GM18517 (cell line): ENCODE data around the gene SMIM15.

Experiments
- ATAC-seq: cut with Tn5 transposase; IDR thresholded peaks from one replicate; pipeline ENCODE4 v1.9.1; 2021; ENCODE audit warnings: mild to moderate bottlenecking, moderate library complexity; ENCODE audit not compliant: unreplicated experiment

Gene SMIM15

DNA sequence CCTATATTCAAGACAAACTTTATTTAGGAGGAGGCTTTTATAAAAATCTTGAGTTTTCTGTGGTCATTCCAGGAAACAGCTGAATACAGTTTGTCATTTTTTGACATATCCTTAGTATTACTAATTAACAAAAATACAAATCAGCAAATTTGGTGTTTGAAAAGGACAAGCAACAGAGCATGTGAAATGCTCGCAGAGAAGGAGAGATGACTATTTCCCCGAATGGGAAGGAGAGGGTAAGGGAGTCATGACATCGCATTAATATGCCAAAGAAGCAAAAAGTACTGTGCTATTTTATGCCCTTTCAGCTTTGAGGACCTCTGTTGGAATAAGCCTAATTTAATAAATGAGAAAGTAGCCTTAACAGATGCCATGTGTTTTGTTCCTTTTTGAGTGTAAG is 1.8 kb downstream of the SMIM15 start:
- no peak for ATAC-seq

DNA sequence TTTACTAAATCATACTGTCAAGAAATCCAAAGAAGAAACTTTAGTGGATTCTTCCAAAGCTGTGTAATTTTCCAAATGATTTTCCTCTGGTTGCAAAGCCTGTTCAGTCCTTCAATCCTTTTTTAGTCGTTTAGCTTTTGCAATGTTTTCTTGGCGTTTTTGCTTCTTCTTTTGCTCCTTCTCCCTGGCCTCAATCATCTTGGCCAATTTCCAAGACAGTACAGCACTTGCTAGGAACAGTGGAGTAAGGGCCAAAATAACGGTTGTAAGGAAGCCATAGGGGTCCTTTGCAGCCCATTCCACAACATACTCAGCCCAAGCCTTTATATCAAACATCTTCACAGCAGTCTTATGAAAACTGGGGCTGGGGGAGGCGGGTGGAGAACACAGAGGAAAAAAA is 2.4 kb downstream of the SMIM15 start:
- ATAC-seq: no peak

DNA sequence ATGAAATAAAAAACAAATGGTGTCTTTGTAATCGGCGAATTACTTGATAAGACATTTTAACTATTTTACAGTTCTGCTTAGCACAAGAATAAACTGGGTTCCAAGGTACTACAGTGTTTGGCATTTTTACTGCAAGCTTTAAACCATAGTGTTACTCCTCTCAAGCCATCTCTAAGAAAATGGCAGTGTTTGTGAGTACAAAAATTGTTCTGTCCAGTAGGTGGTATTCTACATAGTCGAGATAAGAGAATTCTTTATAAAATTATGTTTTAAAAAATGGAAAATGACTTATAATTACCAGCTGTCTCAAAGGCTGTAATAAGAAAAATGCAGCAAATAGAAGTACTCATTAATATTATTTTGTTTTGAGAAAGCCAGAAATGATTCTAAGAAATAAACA is 3.2 kb downstream of the SMIM15 start:
- no peak for ATAC-seq

DNA sequence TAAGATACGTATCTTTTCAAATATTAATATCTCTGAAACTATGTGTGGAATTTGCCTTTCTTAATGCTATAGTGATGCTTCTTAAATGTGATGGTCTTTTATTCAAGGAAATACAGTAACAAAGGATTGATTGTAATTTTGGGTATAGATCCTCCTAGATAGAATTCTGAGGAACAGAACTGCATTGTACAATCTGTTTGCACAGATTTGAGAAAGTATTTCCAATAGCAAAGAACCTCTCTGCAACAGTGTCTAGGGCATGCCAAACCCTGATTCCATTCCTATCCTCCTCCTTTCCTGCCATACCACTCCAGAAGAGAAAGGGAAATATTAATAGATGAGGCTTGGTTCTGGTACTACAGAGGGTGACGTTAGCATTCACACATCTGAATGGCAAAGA is 10.4 kb downstream of the SMIM15 start:
- no peak for ATAC-seq

DNA sequence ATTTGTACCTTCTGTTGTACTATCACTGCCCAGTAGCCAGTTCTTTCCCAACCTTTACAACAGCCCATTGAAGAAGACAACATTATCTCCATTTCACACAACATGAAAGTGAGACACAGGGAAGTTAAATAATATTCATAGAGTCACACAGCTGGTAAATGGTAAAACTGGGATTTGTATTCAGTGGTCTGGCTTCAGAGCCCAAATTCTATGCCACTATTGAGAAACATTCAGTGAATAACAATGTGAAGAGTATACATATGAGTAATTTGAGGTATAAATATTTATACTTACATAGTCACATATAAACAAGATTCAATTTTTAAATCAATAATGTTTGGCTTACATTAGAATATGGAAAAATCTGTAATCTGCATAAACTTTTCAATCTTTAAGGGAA is 13.8 kb downstream of the SMIM15 start:
- ATAC-seq: no peak

DNA sequence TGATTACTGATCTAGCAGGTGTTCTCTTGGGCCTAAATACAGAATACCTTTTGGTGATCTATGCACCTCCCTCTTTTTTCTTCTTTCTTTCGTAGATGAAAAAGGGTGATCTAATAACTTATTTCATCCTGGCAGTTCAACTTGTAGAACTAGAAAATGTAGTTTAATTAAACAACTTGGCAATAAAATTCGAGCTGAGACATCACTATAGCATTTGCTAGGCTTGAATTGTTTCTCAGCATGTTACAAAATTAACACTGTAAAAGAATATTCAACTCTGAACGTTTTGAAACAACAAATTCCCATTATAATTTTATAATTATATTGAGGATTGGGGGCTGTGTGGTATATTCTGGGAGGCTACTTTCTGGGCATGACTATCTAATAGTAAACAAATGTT is 19.5 kb downstream of the SMIM15 start:
- ATAC-seq: no peak

DNA sequence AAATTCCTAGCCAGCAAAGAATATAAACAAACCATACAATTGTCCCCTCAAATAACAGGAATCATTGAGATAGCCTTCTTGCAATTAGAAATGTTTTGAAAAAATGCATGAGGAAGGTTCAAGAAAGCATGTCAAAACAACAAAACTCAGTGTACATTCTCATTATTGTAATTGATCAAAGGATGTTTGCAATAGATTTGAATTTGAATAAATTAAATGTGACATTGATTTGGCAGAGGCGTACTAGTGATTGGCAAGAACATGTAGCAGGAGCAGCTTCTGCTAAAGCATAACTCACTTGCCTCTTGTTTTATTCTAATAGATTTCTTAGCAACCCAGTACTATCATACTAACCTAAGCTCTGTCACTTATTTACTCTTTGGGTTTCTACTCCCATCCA is 19.9 kb downstream of the SMIM15 start:
- ATAC-seq: no peak

DNA sequence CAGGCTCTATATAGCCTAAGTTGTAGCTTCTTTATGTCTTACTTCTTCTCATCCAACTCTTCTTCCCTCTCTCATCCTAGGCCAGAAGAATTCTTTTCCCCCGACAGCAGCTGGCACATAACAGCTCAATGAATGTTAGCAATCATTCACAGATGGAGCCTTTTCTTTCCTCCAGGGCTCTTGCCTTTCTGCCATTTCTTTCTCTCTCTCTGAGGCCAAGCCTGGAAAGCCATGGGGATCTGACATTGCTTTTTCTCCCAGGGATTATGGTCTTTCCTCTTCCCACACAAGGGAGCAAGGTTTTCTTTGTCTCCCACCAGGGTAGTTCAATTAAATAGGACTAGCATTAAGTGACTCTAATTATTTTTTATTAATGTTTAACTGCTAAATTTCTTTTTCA is 20.5 kb downstream of the SMIM15 start:
- no peak for ATAC-seq

DNA sequence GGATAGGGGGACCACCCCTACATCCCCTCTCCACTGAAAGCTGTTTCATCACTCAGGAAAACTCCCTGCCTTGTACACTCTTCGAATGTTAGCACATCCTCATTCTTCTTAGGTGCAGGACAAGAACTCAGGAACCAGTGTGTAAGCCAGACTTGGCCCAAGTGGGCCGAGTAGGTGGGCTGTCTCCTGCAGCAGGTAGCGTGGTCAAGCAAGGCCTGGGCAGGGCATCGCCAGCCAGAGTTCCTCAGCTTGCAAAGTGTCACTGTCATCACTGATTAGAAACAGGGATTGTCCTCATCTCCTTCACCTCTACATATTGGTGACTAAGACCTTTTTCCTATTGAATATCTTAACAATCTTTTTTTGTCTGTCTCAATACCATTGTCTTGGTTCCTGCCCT is 22.3 kb downstream of the SMIM15 start:
- ATAC-seq: no peak

DNA sequence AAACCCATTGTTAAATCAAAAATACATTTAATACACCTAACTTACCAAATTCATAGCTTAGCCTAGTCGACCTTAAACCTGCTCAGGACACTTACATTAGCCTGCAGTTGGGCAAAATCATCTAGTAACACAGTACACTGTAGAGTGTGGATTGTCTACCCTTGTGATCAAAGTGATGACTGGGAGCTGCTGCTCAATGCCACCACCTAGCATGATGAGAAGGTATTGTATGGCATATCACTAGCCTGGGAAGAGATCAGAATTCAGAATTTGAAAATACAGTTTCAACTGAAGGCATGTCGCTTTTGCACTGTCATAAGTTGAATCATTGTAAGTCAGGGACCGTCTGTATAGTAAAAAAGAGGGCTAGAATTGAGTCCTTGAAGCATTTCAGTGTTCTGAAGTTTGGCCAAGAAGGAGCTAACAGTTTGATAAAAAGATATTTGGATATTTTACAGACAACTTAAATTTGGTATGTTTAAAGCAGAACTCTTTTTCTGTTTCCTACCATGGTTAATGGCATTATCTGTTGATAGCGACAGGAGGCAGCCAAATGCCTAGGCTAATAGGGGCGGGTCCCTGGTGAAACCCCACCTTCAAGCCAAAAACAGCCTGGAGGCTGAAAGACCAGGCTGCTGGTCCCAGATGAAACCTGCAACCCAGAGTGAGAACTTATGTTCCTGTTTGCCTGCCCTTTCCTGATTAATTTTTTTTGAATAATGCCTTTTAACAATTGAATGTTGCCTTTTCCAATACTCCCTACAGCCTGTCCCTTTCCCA is 23.0 kb downstream of the SMIM15 start:
- ATAC-seq: no peak

DNA sequence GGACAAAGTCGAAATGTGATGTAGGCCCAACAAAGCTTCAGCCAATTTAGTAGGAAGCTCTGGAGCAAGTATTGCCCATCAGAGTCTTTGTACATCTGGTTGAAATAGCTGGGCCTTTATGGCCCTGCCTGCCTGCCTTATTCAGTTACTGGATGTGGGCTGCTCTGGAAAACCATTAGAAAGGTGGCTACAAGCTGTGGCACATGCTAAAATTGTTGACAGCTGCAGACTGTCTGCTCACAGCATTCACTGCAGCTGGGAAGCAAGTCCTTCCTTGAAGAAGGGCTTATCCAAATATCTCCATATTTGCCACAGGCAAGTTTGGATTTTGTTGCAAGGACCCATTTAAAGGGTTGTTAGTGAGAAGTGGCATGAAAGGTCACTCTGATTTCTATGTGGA is 24.4 kb downstream of the SMIM15 start:
- ATAC-seq: no peak

DNA sequence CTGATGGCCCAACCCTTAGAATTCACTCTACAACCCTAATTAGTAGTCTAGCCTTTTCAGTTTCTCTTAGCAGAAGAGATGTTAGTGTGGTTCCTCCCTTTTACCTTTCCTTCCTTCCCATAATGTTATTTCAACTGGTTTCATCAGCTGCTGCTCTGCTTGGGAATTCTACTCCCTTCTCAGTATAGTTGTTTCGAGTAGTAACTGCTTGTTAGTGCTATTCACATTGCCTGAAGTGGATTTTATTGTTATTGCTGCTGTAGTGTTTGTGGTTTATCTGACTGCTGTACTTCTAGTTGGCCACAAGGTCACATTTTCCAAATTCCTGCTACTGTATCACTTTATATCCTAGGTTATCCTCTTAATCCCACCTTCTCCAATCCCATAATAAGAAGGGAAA is 29.7 kb downstream of the SMIM15 start:
- no peak for ATAC-seq

DNA sequence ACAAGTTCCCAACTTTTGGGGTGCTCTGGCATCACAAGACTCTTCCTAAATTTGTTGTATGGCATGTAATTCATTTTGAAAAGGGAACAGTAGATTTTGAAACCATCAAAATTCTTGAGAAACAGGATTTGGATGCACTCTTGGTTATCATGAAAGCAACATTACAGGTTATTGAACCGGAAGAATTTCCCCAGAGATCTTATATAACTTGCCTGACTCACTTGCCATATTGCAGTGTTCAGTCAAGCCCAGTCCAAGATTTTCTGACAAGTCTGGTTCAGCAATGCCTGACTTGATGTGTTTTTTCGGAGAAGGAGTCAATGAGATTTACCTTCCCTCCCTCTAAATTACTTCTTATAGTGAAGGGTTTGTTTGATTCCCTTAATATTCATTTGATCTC is 32.0 kb downstream of the SMIM15 start:
- ATAC-seq: no peak

DNA sequence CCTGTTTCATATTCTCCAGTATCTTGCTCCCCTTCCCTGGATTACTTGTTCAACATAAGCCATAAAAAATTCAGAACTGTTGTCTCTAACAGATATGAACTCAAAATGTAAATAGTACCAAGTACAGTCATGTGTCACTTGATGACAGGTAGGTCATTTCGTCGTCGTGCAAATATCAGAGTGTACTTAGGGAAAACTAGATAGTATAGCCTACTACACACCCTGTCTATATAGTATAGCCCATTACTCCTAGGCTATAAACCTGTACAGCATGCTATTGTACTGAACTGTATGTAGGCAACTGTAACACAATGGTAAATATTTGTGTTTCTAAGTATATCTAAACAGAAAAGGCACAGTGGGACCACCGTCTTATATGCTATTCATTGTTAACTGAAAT is 39.1 kb downstream of the SMIM15 start:
- ATAC-seq: no peak

DNA sequence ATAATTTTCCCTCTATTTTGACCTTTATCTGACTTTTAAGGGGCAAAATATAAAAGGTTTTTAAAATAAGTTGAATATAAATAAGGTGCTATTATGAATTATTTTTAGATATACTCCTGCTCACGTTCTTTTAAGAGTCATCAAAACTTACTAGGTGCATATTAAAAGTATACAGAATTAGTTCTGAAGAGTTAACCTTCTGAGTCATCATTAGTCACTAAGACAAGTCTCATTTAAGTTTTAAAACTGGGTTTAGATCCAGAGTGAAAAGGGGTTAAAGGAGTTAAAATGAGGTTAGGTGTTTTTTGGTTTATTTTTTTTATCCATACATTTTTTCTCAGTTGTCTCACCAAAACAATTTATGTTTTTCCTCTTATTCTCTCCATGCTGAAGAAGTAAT is 41.7 kb downstream of the SMIM15 start:
- ATAC-seq: no peak

DNA sequence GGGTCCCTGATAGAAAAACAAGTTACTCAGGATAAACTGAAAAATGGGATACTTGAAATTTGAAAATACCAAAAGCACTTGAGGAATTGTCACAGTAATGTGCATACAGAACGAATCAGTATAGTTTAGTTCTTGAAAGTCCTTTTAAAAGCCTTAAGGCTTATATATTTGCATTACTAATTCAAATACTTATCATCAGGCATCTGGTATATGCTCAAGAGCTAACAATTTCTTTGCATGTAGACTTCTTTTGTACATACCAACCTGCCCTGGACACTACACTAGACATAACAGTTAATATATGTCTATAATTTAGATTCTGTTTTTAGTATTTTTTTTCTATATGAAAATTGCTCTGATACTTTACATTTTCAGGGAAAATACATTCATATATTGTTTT is 43.2 kb downstream of the SMIM15 start:
- ATAC-seq: no peak

DNA sequence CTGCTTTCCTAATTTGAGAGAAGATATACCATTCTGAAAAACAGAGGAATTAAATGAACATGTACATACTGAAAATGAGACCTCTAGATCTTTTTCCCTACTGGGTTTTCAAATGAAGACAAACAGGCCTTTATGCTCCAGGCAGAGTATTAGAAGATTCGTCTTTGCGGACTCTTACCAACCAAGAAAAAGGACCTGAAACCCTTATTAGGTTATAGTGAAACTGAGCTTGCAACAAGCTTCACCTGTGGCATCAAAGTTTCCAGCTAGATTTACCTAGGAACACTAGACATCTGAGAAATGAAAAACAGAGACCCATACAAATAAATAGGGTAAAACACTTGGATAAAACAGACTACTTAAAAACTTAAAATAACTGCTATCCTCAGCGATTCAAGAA is 46.3 kb downstream of the SMIM15 start:
- no peak for ATAC-seq

DNA sequence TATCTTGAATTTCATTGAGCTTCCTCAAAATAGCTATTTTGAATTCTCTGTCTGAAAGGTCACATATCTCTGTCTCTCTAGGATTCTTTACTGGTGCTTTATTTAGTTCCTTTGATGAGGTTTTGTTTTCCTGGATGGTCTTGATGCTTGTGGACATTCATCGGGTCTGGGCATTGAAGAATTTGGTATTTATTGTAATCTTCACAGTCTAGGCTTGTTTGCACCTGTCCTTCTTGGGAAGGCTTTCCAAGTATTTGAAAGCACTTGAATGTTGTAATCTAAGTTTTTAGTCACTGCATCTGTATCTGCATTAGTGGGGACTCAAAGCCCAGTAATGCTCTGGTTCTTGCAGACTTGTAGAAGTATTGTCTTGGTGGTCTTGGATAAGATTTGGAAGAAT is 47.8 kb downstream of the SMIM15 start:
- ATAC-seq: no peak
